ENCODE results near the gene NKAIN1. TPM values are rescaled to one million over a fixed set of nuclear protein-coding genes. Genes with fewer than 3 reads are reported as not detected.

Gene NKAIN1
- total and polyA plus RNA-seq, 2 donors (not counting 1 experiment from before 2014, with no cell fraction given), result not detected

DNA sequence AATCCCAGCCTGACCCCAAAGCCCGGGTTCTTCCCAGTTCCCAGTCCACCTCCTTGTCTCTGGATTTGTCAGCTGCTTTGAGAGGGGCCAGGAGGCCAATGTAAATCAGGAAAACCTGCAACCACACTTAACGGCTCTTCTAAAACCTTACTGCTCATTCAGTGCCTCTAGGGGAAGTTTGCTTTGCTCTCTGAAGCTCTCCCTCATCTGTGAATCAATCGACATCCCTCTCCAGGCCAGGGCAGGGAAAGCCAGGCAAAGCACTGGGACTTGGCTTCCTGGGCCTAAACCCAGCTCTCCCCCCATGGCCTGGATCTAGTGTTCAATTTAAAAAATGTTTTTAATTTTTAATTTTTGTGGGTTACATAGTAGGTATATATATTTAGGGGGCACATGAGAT, 9.3 kb downstream of the NKAIN1 start:
- H2AFZ ChIP-seq (ENCODE audit: insufficient read depth, low read depth, low read length, poor library complexity, severe bottlenecking), result no peak overlapping the region
- DNase-seq (no peak), ATAC-seq (ENCODE audit: low read depth) (no peak)
- no peaks in the 10 kb centered on the region for H3K4me1 ChIP-seq (ENCODE audit: control insufficient read depth in 2 of 2, insufficient read depth in 2 of 2, low read length in 2 of 2)
- Mint-ChIP-seq H3K27me3 (peaks cover 16% of the 10 kb centered on the region), H3K4me1 (no peaks in the 10 kb centered on the region), H3K4me3 (no peak overlapping the region), H3K27ac (no peak overlapping the region), H3K9me3 (ENCODE audit: insufficient read depth) (no peaks in the 10 kb centered on the region)
- TF ChIP-seq, protein P1, sequence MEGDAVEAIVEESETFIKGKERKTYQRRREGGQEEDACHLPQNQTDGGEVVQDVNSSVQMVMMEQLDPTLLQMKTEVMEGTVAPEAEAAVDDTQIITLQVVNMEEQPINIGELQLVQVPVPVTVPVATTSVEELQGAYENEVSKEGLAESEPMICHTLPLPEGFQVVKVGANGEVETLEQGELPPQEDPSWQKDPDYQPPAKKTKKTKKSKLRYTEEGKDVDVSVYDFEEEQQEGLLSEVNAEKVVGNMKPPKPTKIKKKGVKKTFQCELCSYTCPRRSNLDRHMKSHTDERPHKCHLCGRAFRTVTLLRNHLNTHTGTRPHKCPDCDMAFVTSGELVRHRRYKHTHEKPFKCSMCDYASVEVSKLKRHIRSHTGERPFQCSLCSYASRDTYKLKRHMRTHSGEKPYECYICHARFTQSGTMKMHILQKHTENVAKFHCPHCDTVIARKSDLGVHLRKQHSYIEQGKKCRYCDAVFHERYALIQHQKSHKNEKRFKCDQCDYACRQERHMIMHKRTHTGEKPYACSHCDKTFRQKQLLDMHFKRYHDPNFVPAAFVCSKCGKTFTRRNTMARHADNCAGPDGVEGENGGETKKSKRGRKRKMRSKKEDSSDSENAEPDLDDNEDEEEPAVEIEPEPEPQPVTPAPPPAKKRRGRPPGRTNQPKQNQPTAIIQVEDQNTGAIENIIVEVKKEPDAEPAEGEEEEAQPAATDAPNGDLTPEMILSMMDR (IDR thresholded peaks at IDR 0.05), result no peak
- TF ChIP-seq EZH2 (IDR thresholded peaks at IDR 0.05; ENCODE audit: borderline replicate concordance, insufficient read depth, low read depth, low read length, poor library complexity, severe bottlenecking), result no peak
- ChIA-PET CTCF (interaction anchor here (1.1 kb wide), 1 partner anchor 66 kb away, joined by 3 read pairs; no protein-coding TSS in a partner anchor), POLR2A (no interaction called here)
- H3K27me3 ChIP-seq (replicated peaks in 1 of 4; ENCODE audit: control extremely low read depth in 1 of 4, control insufficient read depth in 3 of 4, insufficient read depth in 4 of 4, low read length in 3 of 4), result peaks cover 0 to 5% (median 0%) of the 10 kb centered on the region in 4 experiments
- no peaks in the 10 kb centered on the region for H4K20me1 ChIP-seq (ENCODE audit: control insufficient read depth, insufficient read depth, low read length, poor library complexity, severe bottlenecking)
- no peaks in the 10 kb centered on the region for H3K79me2 ChIP-seq (ENCODE audit: control insufficient read depth, insufficient read depth, low read length)
- no peak overlapping the region for H3K9ac ChIP-seq (ENCODE audit: low read length)
- H3K27ac ChIP-seq (ENCODE audit: low read length in 2 of 2), result no peak overlapping the region
- no peaks in the 10 kb centered on the region for H3K9me3 ChIP-seq (ENCODE audit: control extremely low read depth in 1 of 3, control insufficient read depth in 2 of 3, insufficient read depth in 1 of 3, low read length in 2 of 3)
- intact Hi-C loops (cut with micrococcal nuclease), result no loop called here
- H3K4me2 ChIP-seq (replicated peaks; ENCODE audit: low read depth, low read length, poor library complexity, severe bottlenecking), result no peak overlapping the region
- no peak overlapping the region for H3K4me3 ChIP-seq (ENCODE audit: control extremely low read depth in 1 of 5, extremely low read depth in 1 of 5, insufficient read depth in 1 of 5, low read depth in 2 of 5, low read length in 4 of 5)
- no peaks in the 10 kb centered on the region for H3K36me3 ChIP-seq (replicated peaks in 1 of 2; ENCODE audit: control extremely low read depth in 1 of 2, control insufficient read depth in 1 of 2, extremely low read depth in 1 of 2, insufficient read depth in 2 of 2, low read length in 1 of 2)
- 70% methylated on average over 3 of the region's 3 CpGs for WGBS (ENCODE audit: insufficient coverage)

- Mint-ChIP-seq H3K4me3 (no peak overlapping the region), H3K27ac (no peak overlapping the region), H3K4me1 (no peaks in the 10 kb centered on the region), H3K9me3 (ENCODE audit: insufficient read depth) (no peaks in the 10 kb centered on the region), H3K27me3 (peaks cover 3% of the 10 kb centered on the region)
- no peak overlapping the region for H3K4me2 ChIP-seq (replicated peaks; ENCODE audit: low read depth, low read length, poor library complexity, severe bottlenecking)
- H3K4me3 ChIP-seq (ENCODE audit: control extremely low read depth in 1 of 5, extremely low read depth in 1 of 5, insufficient read depth in 1 of 5, low read depth in 2 of 5, low read length in 4 of 5), result no peak overlapping the region
- no peak overlapping the region for H3K27ac ChIP-seq (ENCODE audit: low read length in 2 of 2)
- ChIA-PET CTCF (no interaction called here), POLR2A (no interaction called here)
- H3K9ac ChIP-seq (ENCODE audit: low read length), result no peak overlapping the region
- TF ChIP-seq, protein P1 (IDR thresholded peaks at IDR 0.05), result no peak
- TF ChIP-seq EZH2 (IDR thresholded peaks at IDR 0.05; ENCODE audit: borderline replicate concordance, insufficient read depth, low read depth, low read length, poor library complexity, severe bottlenecking), result no peak
- H3K4me1 ChIP-seq (ENCODE audit: control insufficient read depth in 2 of 2, insufficient read depth in 2 of 2, low read length in 2 of 2), result no peaks in the 10 kb centered on the region
- intact Hi-C loops (cut with micrococcal nuclease), result no loop called here
- H3K9me3 ChIP-seq (ENCODE audit: control extremely low read depth in 1 of 3, control insufficient read depth in 2 of 3, insufficient read depth in 1 of 3, low read length in 2 of 3), result no peaks in the 10 kb centered on the region
- no peak for DNase-seq
- no peaks in the 10 kb centered on the region for H3K27me3 ChIP-seq (replicated peaks in 1 of 4; ENCODE audit: control extremely low read depth in 1 of 4, control insufficient read depth in 3 of 4, insufficient read depth in 4 of 4, low read length in 3 of 4)
- H3K36me3 ChIP-seq (replicated peaks in 1 of 2; ENCODE audit: control extremely low read depth in 1 of 2, control insufficient read depth in 1 of 2, extremely low read depth in 1 of 2, insufficient read depth in 2 of 2, low read length in 1 of 2), result no peaks in the 10 kb centered on the region
- no peaks in the 10 kb centered on the region for H3K79me2 ChIP-seq (ENCODE audit: control insufficient read depth, insufficient read depth, low read length)
- no peak for ATAC-seq (ENCODE audit: low read depth)
- H2AFZ ChIP-seq (ENCODE audit: insufficient read depth, low read depth, low read length, poor library complexity, severe bottlenecking), result no peak overlapping the region
- no peaks in the 10 kb centered on the region for H4K20me1 ChIP-seq (ENCODE audit: control insufficient read depth, insufficient read depth, low read length, poor library complexity, severe bottlenecking)
Observed at GRCh38 chr1:31228986-31229385, 10.7 kb downstream of the NKAIN1 start.
